Measurements from ENCODE around the gene LCTL.

LCTL gene

DNA sequence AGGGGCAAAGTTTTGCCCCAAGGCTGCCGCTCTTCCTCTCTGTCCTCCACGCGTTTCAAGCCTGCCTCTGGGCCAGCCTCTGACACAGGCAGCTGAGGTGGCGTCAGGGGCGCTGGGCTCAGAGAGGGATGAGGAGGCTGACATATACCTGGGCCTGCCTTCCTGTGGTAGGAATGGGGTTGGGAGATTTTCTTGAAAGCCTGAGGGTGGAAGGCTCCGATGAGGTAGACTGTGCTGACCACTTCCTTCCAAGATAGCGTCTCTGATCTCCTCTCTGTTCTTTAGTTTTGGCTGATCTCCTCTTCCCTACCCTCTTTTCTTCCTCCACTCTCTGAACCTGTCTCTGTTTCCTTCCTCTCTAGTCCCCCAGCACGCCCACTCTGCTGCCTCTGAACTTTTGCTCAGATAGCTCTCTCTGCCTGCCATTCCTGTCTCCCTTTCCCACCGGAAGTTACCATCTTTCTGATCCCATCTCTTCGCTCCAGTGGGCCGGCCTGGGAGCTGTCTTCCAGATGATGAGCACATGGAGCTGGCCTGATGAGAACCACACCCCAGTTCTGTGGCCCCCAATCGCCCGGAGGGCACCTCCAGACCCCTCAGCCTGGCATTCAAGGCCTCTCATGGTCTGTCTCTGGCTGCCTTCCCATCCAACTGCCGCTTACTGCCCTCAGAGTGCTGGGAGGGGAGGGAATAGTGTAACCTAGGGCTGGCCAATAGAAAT is 32.5 kb upstream of the LCTL start:
- H3K4me3 ChIP-seq (ENCODE audit: low read depth, low read length) = no peak overlapping the region
- no peak for DNase-seq (ENCODE audit: low read depth)
- TF ChIP-seq, protein P1, sequence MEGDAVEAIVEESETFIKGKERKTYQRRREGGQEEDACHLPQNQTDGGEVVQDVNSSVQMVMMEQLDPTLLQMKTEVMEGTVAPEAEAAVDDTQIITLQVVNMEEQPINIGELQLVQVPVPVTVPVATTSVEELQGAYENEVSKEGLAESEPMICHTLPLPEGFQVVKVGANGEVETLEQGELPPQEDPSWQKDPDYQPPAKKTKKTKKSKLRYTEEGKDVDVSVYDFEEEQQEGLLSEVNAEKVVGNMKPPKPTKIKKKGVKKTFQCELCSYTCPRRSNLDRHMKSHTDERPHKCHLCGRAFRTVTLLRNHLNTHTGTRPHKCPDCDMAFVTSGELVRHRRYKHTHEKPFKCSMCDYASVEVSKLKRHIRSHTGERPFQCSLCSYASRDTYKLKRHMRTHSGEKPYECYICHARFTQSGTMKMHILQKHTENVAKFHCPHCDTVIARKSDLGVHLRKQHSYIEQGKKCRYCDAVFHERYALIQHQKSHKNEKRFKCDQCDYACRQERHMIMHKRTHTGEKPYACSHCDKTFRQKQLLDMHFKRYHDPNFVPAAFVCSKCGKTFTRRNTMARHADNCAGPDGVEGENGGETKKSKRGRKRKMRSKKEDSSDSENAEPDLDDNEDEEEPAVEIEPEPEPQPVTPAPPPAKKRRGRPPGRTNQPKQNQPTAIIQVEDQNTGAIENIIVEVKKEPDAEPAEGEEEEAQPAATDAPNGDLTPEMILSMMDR (IDR thresholded peaks at IDR 0.05; ENCODE audit: insufficient read depth, low read depth, low read length, missing control alignments) = no peak

DNA sequence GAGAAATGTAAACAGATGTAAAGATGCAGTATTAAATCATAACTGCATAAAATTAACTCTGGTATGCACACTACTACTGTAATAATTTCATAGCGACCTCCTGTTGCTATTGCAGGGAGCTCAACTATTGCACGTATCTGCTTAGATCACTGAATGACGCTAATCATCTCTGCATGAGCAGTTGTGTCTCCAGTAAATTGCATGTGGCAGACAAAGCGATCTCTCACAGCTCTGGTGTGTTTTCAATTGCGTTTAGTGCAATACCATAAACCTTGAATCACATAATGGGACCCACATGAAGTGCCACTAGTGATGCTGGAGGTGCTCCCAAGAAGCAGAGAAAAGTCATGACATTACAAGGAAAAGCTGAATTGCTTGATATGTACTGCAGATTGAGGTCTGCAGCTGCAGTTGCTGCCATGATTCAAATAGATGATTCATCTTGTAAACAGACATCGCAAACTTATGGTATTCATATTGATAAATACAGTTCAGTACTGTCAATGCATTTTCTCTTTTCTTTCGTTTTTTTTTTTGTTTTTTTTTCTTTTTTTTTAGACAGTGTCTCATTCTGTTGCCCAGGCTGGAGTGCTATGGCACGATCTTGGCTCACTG is 30.2 kb upstream of the LCTL start:
- DNase-seq (ENCODE audit: low read depth) = no peak
- no peak overlapping the region for H3K4me3 ChIP-seq (ENCODE audit: low read depth, low read length)
- TF ChIP-seq, protein P1 (IDR thresholded peaks at IDR 0.05; ENCODE audit: insufficient read depth, low read depth, low read length, missing control alignments) = no peak

DNA sequence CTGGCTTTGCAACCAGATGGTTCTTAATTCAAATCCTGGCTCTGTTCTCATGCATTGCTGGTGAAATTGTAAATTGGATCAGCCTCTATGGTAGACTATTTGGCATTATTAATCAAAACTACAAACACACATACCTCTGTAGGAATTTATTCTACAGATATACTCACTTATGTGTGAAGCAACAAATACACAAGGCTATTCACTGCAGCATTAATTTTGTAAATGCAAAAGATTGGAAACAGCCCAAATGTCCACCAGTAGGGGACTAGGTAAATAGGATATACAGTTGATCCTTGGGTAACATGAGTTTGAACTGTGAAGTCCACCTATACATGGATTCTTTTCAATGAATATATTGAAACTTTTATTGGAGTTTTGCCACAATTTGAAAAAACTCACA is 29.5 kb upstream of the LCTL start:
- TF ChIP-seq, protein P1 (IDR thresholded peaks at IDR 0.05; ENCODE audit: insufficient read depth, low read depth, low read length, missing control alignments) = no peak
- DNase-seq (ENCODE audit: low read depth) = no peak
- no peak overlapping the region for H3K4me3 ChIP-seq (ENCODE audit: low read depth, low read length)

DNA sequence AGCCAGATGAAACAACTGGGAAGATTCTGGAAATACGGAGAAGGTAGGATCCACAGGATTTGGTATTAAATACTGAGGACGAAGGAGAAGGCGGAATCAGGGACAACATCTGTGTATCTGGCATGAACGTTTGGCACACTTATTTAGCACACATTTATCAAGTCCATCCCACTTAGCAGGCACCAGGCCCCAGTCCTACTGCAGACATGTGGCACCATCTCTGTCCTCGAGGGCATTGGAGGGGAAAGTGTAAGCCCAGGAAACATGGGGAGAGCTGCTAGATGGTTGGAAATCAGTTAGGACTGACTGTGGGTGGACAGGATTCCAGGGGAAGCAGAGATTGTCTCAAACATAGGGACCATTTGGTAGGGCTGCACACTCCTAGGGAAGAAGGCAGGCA is 29.0 kb upstream of the LCTL start:
- TF ChIP-seq, protein P1 (IDR thresholded peaks at IDR 0.05; ENCODE audit: insufficient read depth, low read depth, low read length, missing control alignments) = no peak
- no peak for DNase-seq (ENCODE audit: low read depth)

DNA sequence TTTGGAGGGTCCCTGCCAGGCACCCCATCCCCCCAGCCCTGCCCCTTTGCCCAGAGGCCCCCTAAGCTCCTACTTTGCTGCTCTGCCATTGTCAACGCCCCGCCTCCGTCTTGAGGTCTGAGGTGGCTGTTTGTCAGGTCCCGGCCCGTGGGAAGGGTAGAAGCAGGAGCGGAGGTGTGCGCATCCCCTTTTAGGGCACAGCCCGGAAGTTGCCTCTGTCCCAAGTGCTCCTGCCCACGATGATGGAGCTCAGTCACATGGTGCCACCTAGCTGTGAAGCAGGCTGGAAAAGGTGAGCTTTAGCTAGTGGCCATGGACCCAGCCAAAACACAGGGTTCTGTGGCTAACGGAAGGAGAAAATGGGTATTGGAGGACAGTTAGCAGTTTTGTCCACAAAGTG is 28.5 kb upstream of the LCTL start:
- no peak for DNase-seq (ENCODE audit: low read depth)
- no peak overlapping the region for H3K4me3 ChIP-seq (ENCODE audit: low read depth, low read length)
- TF ChIP-seq, protein P1 (IDR thresholded peaks at IDR 0.05; ENCODE audit: insufficient read depth, low read depth, low read length, missing control alignments) = no peak

More for the DNA sequence above, 29.0 kb upstream of the LCTL start:
- H3K4me3 ChIP-seq (ENCODE audit: low read depth, low read length) = no peak overlapping the region

DNA sequence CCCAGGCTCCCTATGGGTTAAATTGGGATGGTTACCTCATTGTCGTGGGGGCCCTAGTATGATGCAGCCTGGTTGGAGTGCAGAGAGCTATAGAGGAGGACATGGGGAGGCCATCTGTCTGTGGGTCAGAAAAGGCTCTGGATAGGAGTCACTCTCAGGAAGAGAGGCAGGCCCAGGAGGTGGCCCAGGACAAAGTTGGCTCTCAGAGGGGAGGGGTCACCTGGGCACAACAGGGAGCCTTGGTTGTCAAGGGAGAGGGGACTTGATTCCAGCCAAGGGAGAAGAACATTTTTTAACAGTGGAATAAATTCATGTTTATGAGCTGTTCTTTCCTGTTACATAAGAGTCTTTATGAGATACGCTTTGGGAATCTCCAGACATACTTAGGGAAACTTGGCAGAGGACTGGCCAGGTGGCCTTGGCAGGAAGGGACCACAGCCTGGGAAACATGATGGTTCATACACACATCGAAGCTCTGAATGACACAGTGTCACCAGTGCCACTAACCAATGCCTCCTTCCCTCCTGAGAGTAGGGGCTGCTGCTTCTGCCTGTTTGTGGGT is 27.5 kb upstream of the LCTL start:
- no peak for DNase-seq (ENCODE audit: low read depth)
- TF ChIP-seq, protein P1 (IDR thresholded peaks at IDR 0.05; ENCODE audit: insufficient read depth, low read depth, low read length, missing control alignments) = no peak
- no peak overlapping the region for H3K4me3 ChIP-seq (ENCODE audit: low read depth, low read length)
